Measurements from ENCODE around the gene MED12L. TPM values are rescaled to one million over a fixed set of nuclear protein-coding genes. Genes with fewer than 3 reads are reported as not detected.

MED12L gene
- polyA plus RNA-seq, 1 donor from 2014 or later = 28.5 TPM

GRCh38 chr3:151283387-151283786 lies 197.9 kb downstream of the MED12L start:
- no peaks in the 10 kb centered on the region for H3K9me2 ChIP-seq (ENCODE audit: insufficient read depth, low read length)
- no peak overlapping the region for H3K27ac ChIP-seq (ENCODE audit: low read length)
- H3K36me3 ChIP-seq (ENCODE audit: insufficient read depth, low read length) = no peaks in the 10 kb centered on the region
- no peak overlapping the region for H3K4me3 ChIP-seq (ENCODE audit: low read length)
- H3K27me3 ChIP-seq (ENCODE audit: insufficient read depth, low read depth, low read length) = no peaks in the 10 kb centered on the region
- no peaks in the 10 kb centered on the region for H3K9me3 ChIP-seq (ENCODE audit: low read length)
- no peaks in the 10 kb centered on the region for H4K20me1 ChIP-seq (ENCODE audit: insufficient read depth)
- H3K9ac ChIP-seq (ENCODE audit: low read length) = no peak overlapping the region
- TF ChIP-seq MXI1 (conservative IDR thresholded peaks at IDR 0.05; ENCODE audit: poor library complexity, severe bottlenecking) = no peak
- TF ChIP-seq EP300 (conservative IDR thresholded peaks at IDR 0.05; ENCODE audit: poor library complexity, severe bottlenecking) = no peak
- no peak for TF ChIP-seq EZH2 (IDR thresholded peaks at IDR 0.05; ENCODE audit: borderline replicate concordance, insufficient read depth, low read length, poor library complexity, severe bottlenecking)
- TF ChIP-seq CTCF (IDR thresholded peaks at IDR 0.05; ENCODE audit: poor library complexity, severe bottlenecking) = no peak
- no peak for TF ChIP-seq TAF1 (IDR thresholded peaks at IDR 0.05; ENCODE audit: low read depth)
- TF ChIP-seq REST (IDR thresholded peaks at IDR 0.05; ENCODE audit: borderline replicate concordance) = no peak
- no peak for TF ChIP-seq RAD21 (conservative IDR thresholded peaks at IDR 0.05)
- TF ChIP-seq POLR2AphosphoS5 (IDR thresholded peaks at IDR 0.05) = no peak
- no peak for TF ChIP-seq SMC3 (conservative IDR thresholded peaks at IDR 0.05; ENCODE audit: poor library complexity)
- no peaks in the 10 kb centered on the region for H3F3A ChIP-seq (ENCODE audit: insufficient read depth, low read length, poor library complexity, severe bottlenecking)
- no peak overlapping the region for H2AFZ ChIP-seq (ENCODE audit: low read depth, low read length)
- H3K4me2 ChIP-seq (ENCODE audit: low read length) = no peak overlapping the region
- H3K79me2 ChIP-seq (replicated peaks; ENCODE audit: insufficient read depth, low read length) = no peaks in the 10 kb centered on the region

- H3K79me2 ChIP-seq (replicated peaks; ENCODE audit: insufficient read depth, low read length) = no peaks in the 10 kb centered on the region
- no peak overlapping the region for H3K27ac ChIP-seq (ENCODE audit: low read length)
- H3K36me3 ChIP-seq (ENCODE audit: insufficient read depth, low read length) = no peaks in the 10 kb centered on the region
- H3K27me3 ChIP-seq (ENCODE audit: insufficient read depth, low read depth, low read length) = no peaks in the 10 kb centered on the region
- no peak overlapping the region for H3K9ac ChIP-seq (ENCODE audit: low read length)
- no peaks in the 10 kb centered on the region for H4K20me1 ChIP-seq (ENCODE audit: insufficient read depth)
- TF ChIP-seq MXI1 (conservative IDR thresholded peaks at IDR 0.05; ENCODE audit: poor library complexity, severe bottlenecking) = no peak
- TF ChIP-seq EP300 (conservative IDR thresholded peaks at IDR 0.05; ENCODE audit: poor library complexity, severe bottlenecking) = no peak
- no peak for TF ChIP-seq REST (IDR thresholded peaks at IDR 0.05; ENCODE audit: borderline replicate concordance)
- no peak for TF ChIP-seq RAD21 (conservative IDR thresholded peaks at IDR 0.05)
- no peak for TF ChIP-seq CTCF (IDR thresholded peaks at IDR 0.05; ENCODE audit: poor library complexity, severe bottlenecking)
- TF ChIP-seq POLR2AphosphoS5 (IDR thresholded peaks at IDR 0.05) = no peak
- no peak for TF ChIP-seq EZH2 (IDR thresholded peaks at IDR 0.05; ENCODE audit: borderline replicate concordance, insufficient read depth, low read length, poor library complexity, severe bottlenecking)
- no peak overlapping the region for H2AFZ ChIP-seq (ENCODE audit: low read depth, low read length)
- H3K4me2 ChIP-seq (ENCODE audit: low read length) = no peak overlapping the region
- no peaks in the 10 kb centered on the region for H3K9me3 ChIP-seq (ENCODE audit: low read length)
- H3F3A ChIP-seq (ENCODE audit: insufficient read depth, low read length, poor library complexity, severe bottlenecking) = no peaks in the 10 kb centered on the region
- H3K9me2 ChIP-seq (ENCODE audit: insufficient read depth, low read length) = no peaks in the 10 kb centered on the region
- no peak overlapping the region for H3K4me3 ChIP-seq (ENCODE audit: low read length)
Measured at GRCh38 chr3:151283907-151284461, 198.5 kb downstream of the MED12L start.
